ENCODE data around the gene SORCS2. TPM values are rescaled to one million over a fixed set of nuclear protein-coding genes. Genes with fewer than 3 reads are reported as not detected.

SORCS2 gene
- total RNA-seq, 1 donor: 0.27 TPM

- no peak for DNase-seq (ENCODE audit: low read depth)
- no peak for TF ChIP-seq CTCF (IDR thresholded peaks at IDR 0.05; ENCODE audit: insufficient read depth, low read length)
- no peak overlapping the region for H3K4me3 ChIP-seq (ENCODE audit: low read depth, low read length)
Observed at GRCh38 chr4:7381890-7382633, 189.7 kb downstream of the SORCS2 start.

- no peak for TF ChIP-seq CTCF (IDR thresholded peaks at IDR 0.05; ENCODE audit: insufficient read depth, low read length)
Observed at GRCh38 chr4:7382634-7383014, 190.3 kb downstream of the SORCS2 start.

GRCh38 chr4:7383266-7383665 lies 190.9 kb downstream of the SORCS2 start:
- no peak overlapping the region for H3K4me3 ChIP-seq (ENCODE audit: low read depth, low read length)
- no peak for TF ChIP-seq CTCF (IDR thresholded peaks at IDR 0.05; ENCODE audit: insufficient read depth, low read length)

More at GRCh38 chr4:7382634-7383014, 190.3 kb downstream of the SORCS2 start:
- no peak for DNase-seq (ENCODE audit: low read depth)
- no peak overlapping the region for H3K4me3 ChIP-seq (ENCODE audit: low read depth, low read length)

GRCh38 chr4:7384003-7384928 lies 191.9 kb downstream of the SORCS2 start:
- no peak for DNase-seq (ENCODE audit: low read depth)
- H3K4me3 ChIP-seq (ENCODE audit: low read depth, low read length): no peak overlapping the region
- TF ChIP-seq CTCF (IDR thresholded peaks at IDR 0.05; ENCODE audit: insufficient read depth, low read length): no peak

More at GRCh38 chr4:7383266-7383665, 190.9 kb downstream of the SORCS2 start:
- no peak for DNase-seq (ENCODE audit: low read depth)

- no peak overlapping the region for H3K4me3 ChIP-seq (ENCODE audit: low read depth, low read length)
- no peak for TF ChIP-seq CTCF (IDR thresholded peaks at IDR 0.05; ENCODE audit: insufficient read depth, low read length)
- DNase-seq (ENCODE audit: low read depth): no peak
Observed at GRCh38 chr4:7384929-7385890, 192.9 kb downstream of the SORCS2 start.

- no peak overlapping the region for H3K4me3 ChIP-seq (ENCODE audit: low read depth, low read length)
- no peak for TF ChIP-seq CTCF (IDR thresholded peaks at IDR 0.05; ENCODE audit: insufficient read depth, low read length)
- no peak for DNase-seq (ENCODE audit: low read depth)
Observed at GRCh38 chr4:7387925-7388324, 195.6 kb downstream of the SORCS2 start.
